Stimulated activated CD4-positive, alpha-beta T cell treated with anti-CD3 and anti-CD28 coated beads, Interleukin-12 subunit alpha, Interleukin-12 subunit beta, amount 100 ng/mL, for 48 hours (primary cell): ENCODE results near the gene NIPSNAP3A.
"Not testable (repeated sequence)": the region's sequence is repeated elsewhere in the genome, so short reads cannot be mapped to it uniquely, and the experiment has no call there.

ENCODE experiments used
- DNase-seq, 3 donors: peaks; one replicate each; pipeline ENCODE4 v3.0.0-alpha.2; 2020; ENCODE audit warnings: low read depth in 2 of 3, low spot score in 1 of 3

NIPSNAP3A gene

DNA sequence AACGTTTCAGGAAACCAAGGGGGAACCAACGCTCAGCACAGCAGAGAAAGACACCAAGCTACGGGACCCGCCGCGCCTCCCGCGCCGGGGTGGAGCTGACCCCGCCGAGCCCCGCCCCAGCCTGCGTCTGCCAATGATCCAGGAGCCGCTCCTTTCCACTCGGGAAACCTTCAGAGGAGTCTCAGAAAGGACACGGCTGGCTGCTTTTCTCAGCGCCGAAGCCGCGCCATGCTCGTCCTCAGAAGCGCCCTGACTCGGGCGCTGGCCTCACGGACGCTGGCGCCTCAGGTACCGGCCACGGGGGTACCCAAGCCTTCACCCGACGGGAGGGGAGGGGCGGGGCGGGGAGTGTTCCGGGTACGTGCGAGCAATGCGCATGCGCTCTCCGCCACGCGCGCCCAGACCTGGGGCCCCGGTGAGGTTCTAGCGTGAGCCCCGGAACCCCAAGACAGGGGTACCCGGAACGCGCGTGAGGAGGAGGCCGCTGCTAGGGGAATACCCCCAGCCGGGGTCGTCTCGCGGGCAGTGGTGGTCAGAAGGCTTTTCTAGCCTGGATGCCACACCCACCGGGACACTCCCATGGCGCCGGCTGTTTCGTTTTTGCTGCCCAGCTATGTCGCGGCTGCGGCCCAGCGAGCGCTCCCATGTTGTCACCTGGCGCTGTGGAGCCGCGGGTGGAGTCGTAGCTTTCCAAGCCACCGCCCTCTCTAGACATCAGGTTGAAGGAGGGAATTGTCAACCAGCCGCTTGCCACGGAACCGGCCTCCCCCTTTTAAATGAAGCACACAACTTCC lies at the start of gene NIPSNAP3A:
Gene NIPSNAP3A (plus strand): TSS at position 119 of the 794 bp plus-strand sequence. CDS start 110 bp downstream, at position 229.
- peak; percentile 69 to 85 (median 76) for DNase-seq

DNA sequence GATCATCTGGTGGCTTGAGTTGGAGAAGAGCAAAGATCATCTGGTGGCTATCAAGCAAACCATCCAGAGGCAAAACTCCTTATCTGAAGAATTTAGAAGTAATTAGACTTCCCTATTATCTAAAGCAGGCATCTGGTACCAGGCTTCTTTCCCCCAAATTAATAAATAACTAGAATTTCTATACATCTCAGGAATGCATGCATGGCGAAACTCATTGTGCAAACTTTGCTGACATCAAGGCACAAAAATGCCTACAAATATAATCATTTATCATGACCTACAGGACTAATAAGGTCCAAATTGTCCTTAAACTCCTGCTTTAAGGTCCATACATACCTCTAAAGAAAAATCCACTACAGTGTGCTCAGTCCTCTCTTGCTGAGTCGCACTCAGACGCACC lies 47.2 kb upstream of the NIPSNAP3A start:
- no peak for DNase-seq

DNA sequence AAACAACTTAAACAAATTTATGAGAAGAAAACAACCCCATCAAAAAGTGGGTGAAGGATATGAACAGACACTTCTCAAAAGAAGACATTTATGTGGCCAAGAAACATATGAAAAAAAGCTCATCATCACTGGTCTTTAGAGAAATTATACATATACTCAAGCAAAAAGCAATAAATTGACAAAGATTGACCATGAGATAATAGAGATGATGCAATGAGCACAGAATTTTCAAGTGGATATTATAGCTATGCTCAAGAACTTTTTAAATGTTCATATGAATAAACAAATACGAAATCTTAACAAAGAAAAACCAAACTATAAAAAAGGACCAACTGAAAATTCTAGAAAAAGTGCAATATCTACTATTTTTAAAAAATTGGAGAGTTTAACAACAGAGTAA lies 38.7 kb upstream of the NIPSNAP3A start:
- not testable (repeated sequence) for DNase-seq

DNA sequence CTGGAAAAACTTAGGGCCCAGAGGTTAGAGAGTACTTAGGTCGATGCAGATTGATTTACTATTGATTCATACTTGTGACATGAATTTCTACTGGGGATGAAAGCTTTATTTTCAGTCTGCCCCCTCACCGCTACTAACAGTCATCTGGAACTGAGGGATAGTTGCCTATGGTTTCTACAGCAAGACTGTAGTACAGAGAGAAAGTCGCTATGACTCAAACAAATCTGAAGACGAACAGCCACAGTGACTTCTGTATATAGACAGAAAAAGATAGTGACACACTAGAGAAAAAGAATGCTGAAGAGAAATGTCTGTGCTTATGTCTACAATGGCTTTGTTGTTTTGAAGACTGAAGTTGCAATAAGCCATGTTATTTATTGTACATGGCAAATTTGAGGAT lies 35.9 kb upstream of the NIPSNAP3A start:
- DNase-seq, result no peak

DNA sequence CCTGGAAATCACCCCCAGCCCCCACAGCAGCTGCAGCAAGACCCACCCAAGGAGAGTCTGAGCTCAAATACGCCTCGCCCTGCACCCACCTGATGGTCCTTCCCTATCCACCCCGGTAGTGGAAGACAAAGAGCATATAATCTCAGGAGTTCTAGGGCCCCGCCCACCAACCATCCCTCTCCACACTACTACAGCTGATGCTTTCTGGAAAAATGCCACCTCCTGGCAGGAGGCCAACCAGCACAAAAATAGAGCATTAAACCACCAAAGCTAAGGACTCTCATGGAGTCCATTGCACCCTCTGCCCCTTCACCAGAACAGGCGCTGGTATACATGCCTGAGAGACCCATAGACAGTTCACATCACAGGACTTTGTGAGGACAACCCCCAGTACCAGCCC lies 22.5 kb upstream of the NIPSNAP3A start:
- no peak for DNase-seq

DNA sequence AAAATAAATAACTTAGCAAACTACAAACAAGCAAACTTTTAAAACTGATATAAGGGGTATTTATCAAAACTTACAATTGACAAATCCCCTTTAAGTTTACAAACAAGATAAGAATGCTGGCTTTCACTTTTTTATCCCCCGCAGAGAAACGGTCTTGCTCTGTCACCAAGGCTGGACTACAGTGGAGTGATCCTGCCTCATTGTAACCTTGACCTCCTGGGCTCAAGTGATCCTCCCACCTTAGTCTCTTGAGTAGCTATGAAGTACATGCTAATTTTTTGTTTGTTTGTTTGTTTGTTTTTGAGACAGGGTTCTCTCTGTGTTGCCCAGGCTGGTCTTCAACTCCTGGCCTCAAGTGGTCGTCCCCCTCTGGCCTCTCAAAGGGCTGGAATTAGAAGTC lies 9.0 kb upstream of the NIPSNAP3A start:
- DNase-seq, result no peak

DNA sequence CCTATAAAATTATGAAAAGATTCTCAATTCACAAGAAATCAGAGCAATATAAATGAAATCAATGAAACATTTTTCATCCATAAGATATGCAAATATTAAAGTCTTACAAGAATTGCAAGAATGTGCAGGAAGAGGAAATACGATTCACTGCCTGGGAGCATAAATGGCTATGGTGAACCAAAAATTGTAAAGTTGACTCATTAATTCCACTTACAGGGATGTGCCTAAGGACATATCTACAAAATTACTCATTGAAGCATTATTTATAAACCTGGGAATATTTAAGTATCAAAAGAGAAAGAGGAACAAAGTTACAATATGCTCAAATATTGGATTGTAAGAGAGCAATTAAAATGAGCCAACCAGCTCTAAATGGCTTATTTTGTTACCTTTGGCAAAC lies 6.9 kb upstream of the NIPSNAP3A start:
- no peak for DNase-seq

DNA sequence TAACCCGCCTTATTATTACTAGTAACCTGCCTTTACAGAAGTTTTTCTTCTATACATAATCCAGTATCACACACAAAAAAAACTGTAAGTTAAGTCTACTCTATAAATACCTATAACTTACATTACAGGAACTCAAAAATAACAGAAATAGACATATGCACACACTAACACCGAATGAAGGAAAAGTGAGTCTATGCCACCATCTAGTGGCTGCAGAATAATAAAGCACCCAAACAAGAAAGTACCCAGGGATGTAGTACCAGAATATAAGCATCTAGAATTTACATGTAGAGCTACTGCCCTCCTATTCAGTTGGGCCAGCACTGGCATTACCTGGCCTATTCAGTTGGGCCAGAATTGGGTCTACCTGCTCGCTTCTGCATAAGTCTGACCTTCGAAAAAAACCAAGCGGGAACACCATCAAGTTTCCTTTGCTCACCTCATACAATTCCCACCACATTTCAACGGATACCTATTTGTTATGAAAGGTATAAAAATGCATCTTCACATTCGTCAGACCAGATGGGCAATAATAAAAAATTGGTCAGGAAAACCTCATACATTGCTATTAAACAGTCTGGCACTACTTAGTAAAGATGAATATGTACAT lies 4.0 kb upstream of the NIPSNAP3A start:
- DNase-seq, result peak in 1 of 3 donors; percentile 56

DNA sequence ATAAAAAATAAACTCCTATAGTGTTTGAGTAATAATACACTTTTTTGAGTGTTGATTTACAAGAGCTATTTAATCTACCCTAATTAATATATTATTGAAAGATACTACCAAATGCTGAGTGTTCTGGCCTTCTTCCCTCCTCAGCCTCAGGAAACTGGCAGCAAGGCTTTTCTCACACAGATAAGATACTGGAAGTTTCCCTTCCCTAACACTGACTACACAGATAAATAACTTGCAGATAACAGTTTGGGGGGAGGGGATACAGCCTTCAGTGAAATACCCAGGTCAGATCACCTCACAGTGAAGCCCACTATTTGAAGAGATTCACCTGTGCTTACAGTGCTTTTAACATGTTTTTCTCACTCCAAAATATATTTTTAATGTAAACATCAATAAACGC lies 1.6 kb upstream of the NIPSNAP3A start:
- DNase-seq, result no peak

DNA sequence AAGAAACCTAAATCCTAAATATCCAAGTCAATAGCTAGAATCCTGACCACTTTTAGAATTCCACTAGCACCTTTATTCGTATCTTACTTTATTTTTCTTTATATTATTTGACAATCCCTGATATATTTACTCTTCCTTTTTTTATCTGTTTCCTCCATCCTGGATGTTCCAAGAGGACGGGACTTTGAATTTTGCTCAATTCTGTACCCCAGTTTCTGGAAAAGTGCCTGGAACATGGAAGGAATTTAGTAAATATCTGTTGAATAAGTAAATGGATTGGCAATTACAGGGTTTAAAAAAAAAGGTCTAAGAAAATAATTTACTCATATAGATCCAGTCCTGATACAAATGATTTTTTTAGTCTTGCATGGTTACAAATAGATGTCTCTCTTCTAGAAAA lies 1.2 kb upstream of the NIPSNAP3A start:
- no peak for DNase-seq

DNA sequence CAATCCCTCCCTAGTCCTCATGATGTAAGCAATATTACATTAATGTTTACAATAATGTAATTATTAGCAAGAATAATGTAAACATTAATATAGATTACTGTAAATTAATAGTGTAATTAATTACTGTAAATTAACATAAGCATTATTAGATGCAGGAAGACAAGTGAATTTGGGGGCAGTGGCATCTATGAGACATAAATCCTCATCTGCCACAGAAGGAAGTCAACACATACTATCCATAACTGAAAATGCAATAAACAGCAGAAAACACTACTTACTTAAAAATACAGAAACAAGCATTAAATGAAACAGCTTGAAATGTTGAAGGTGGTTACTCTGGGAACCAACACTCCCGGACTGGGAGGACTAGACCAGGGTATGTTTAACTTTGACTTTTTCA lies 685 bp upstream of the NIPSNAP3A start:
- no peak for DNase-seq

DNA sequence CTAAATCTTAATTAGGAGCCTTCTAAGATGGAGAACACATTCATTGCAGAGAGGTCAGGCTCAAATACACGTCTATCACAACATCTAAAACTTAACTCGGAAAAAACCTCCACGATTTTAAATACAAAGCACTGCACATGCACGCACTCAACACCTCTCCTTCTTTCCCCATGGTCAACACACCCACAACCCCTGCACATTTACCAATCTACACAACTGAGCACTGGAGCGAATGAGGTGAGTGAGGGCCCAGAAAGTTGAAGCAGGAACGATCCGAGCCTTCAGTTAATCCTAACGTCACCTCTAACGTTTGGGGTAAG lies 278 bp upstream of the NIPSNAP3A start:
- DNase-seq, result no peak

DNA sequence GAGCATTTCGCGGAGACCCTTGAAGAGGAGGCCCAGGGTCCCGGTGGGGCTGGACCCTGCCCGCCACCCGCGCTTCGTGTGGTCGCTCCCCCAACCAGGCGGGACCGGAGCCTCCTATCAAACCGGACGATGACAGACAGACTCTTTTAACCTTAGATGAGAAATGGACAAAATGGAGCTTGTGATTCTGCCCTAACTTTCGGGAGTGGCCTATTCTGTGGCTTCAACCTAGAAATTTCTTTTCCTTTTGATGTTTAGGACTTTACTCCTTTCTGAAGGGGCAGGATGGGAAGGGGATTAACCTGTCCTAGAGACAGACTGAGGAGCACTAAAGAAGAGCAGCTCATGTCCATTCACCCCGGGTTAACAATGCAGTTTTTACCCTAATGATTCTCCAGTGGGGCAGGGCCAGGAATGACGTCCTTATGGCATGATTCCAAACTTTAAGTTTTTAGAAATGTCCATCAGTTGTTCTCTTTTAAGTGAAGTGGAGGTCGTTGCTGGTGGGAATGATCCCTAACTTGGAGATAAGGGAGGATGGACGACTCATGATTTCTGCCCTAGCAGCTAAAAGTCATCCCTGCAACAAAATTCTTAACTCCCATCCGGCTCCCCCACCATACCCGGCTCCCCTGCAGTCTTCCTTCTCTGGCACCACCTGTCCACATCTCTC lies 1.0 kb downstream of the NIPSNAP3A start:
- DNase-seq, result peak in 1 of 3 donors; percentile 1

DNA sequence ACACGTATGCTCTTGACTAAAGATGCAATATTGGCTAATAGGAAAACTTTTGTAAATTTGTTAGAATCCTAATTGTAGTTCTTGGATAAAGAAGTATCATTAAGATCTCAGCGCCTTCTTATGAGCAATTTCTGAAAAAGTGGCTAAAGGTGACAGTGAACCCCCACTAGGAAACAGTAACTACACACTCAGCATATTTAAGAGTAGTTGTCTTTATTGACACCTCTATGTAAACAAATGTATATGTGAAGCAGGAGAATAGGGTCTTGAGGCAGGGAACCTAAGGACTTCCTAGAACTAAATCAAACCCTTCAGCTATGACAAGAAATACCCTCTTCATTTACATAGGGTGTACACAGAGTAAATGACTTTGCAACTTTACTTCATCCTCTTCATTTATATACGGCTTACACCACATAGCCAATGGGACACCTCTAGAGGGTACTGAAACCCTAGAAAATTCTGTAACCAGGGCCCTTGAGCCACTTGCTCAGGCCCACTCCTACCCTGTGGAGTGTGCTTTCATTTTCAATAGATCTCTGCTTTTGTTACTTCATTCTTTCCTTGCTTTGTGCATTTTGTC lies 2.8 kb downstream of the NIPSNAP3A start:
- no peak for DNase-seq

DNA sequence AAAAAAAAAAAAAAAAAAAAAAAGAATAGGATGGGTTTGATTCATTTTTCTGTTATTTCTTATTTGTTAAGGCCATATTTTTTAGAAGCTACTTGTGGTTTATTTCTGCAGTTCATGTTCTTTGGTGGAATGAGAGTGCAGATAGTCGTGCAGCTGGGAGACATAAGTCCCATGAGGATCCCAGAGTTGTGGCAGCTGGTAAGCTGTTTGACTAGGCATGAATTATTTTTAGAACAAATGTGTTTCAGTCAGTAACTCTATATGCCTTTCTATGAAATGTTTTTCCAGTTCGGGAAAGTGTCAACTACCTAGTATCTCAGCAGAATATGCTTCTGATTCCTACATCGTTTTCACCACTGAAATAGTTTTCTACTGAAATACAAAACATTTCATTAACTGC lies 11.5 kb downstream of the NIPSNAP3A start:
- DNase-seq, result no peak

DNA sequence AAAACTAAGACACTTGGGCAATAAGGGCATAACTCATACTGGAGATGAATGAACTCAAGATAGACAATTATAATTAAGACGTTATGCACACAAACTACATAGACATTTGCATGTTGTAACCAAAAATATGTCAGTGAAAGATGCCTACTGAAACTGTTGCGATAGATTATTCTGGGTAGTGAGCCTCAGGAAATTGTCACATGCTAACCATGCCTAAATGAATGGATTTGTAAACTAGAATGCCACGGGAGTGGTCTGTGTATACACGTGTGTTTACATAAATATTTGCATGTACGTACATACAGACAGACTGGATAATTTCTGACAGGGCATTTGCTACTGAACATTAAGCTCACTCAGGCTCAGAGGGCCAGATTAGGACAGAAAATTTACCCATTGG lies 17.7 kb downstream of the NIPSNAP3A start:
- no peak for DNase-seq

DNA sequence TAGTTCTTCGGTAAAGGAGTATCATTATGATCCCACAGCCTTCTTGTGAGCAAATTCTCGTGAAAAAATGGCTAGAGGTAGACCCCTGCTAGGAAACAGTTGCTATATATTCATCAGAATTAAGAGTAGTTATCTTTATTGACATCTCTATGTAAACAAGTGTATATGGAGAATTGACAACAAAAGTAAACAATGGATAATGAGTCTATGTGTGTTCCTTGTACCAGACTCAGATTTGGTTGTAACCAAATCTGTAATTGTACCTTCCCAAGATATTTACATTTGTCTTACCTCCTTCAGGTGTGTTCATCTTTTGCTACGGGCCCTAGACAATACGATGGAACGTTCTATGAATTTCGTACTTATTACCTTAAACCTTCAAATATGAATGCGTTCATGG lies 18.5 kb downstream of the NIPSNAP3A start:
- DNase-seq, result no peak

DNA sequence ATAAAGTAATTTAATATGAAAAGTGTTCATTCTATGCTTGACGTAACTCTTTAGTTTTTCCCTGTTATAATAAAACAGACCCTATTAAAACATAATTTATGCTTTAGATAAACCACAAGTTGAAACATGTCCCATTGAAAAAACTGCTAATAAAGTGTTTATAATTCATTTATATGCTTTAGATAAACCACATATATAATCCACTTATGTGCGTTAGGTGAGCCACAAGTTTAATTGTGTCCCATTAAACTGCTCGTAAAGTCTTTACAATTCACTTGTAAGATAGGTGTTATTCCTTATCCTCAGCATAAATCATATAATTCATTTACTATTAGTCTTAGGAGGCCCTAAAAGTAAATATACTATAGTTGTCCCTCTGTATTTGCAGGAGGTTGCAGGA lies 20.0 kb downstream of the NIPSNAP3A start:
- DNase-seq, result no peak

DNA sequence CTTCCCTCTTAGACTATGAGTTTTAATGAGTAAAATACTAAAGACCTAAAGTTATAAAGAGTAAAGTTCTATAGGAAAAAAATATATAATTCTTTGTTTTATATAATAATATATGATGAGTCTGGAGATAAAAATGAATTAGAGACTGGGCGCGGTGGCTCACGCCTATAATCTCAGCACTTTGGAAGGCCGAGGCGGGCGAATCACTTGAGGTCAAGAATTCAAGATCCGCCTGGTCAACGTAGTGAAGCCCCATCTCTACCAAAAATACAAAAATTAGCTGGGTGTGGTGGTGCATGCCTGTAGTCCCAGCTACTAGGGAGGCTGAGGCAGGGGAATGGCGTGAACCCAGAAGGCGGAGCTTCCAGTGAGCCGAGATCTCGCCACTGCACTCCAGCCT lies 21.5 kb downstream of the NIPSNAP3A start:
- DNase-seq, result not testable (repeated sequence)

DNA sequence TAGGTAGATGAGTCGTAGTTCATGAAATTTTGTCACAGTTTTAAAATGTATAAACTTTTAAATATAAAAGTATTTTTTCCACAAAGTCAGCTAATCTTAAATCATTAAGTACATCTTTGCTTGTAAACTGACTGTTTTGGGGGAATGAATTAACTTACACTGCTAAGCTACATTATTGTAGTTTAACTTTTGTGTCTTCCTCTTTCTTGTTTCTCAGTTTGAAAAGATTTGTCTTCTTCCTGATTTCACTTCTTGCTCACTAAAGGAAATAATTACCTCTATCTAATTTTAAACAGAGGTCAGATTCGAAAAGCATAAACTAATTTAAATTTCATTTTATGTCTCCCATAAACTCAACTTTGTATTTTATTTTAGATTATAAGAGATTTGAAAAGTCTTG lies 22.2 kb downstream of the NIPSNAP3A start:
- no peak for DNase-seq

DNA sequence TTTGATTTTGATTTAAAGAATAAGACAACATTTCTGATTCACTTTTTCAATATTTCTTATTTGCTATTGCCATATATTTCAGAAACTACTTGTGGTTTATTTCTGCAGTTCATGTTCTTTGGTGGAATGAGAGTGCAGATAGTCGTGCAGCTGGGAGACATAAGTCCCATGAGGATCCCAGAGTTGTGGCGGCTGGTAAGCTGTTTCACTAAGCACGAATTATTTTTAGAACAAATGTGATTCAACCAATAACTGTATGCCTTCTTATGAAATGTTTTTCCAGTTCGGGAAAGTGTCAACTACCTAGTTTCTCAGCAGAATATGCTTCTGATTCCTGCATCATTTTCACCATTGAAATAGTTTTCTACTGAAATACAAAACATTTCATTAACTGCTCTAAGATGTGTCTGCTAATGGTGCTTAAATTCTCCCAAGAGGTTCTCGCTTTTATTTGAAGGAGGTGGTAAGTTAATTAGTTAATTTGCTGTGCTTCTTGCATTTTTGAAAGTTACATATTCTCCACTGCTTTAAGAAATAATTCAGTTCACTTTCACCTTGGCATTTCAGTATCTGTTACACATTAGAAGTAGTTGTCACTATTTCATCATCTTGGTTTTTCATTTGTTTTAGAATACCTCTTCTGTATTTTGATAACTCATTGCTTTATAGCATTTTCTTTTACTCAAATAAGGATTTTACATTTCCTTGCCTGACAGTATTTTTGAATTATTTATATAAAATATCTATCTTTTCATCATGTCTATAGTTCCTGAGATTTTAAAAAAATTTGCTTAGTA lies 25.4 kb downstream of the NIPSNAP3A start:
- no peak for DNase-seq
